Left ventricle myocardium inferior (tissue), 1 donor: ENCODE results near the gene KRT5. TPM values are rescaled to one million over a fixed set of nuclear protein-coding genes. Genes with fewer than 3 reads are reported as not detected.

ENCODE experiments used
- DNase-seq: peaks from one replicate; pipeline ENCODE4 v3.0.0-alpha.2; 2020
- H3K27ac ChIP-seq: fragments of 200-600 bp; replicated peaks from 2 replicates; pipeline ENCODE4 v1.8.0; 2021
- H3K27me3 ChIP-seq: fragments of 200-600 bp; 2 replicates; pipeline ENCODE4 v1.8.0; 2021; ENCODE audit warnings: low read depth
- H3K36me3 ChIP-seq: fragments of 200-600 bp; 2 replicates; pipeline ENCODE4 v1.8.0; 2021
- H3K4me1 ChIP-seq: fragments of 200-600 bp; 2 replicates; pipeline ENCODE4 v1.8.0; 2021
- H3K4me3 ChIP-seq: fragments of 200-600 bp; 2 replicates; pipeline ENCODE4 v1.8.0; 2021; ENCODE audit warnings: mild to moderate bottlenecking, moderate library complexity
- H3K9me3 ChIP-seq: fragments of 200-600 bp; replicated peaks from 2 replicates; pipeline ENCODE4 v1.8.0; 2021
- CTCF ChIP-seq: fragments of 200-600 bp; IDR thresholded peaks from 2 replicates; pipeline ENCODE4 v1.8.0; 2021; ENCODE audit warnings: antibody characterized with exemption, mild to moderate bottlenecking, borderline replicate concordance
- intact Hi-C: fragments of 100-400 bp; cut with micrococcal nuclease; formaldehyde crosslinking; loops from one replicate; pipeline ENCODE4 v1.11.0; 2022
- total RNA-seq: library from RNA; stranded (reverse); fragmentation: NEBNext Ultra II Directional; extraction: Animal tissue kit (Norgen Biotek cat#: 25700); gene quantifications from one replicate; pipeline ENCODE4 v1.2.1, GENCODE V29; 2021
- donor health status: DM: no; HTN: yes; CAD: no; lungs with severe emphysema.

KRT5 gene
- total RNA-seq, 1 donor from 2014 or later = not detected

GRCh38 chr12:52527121-52527800, 7.1 kb upstream of the KRT5 start:
- intact Hi-C loops = no loop called here
- Histone ChIP-seq H3K27me3 (peaks cover 29% of the 10 kb centered on the region), H3K36me3 (no peaks in the 10 kb centered on the region), H3K4me3 (no peak overlapping the region), H3K27ac (no peak overlapping the region), H3K9me3 (no peaks in the 10 kb centered on the region), H3K4me1 (no peaks in the 10 kb centered on the region)
- no peak for DNase-seq
- no peak for TF ChIP-seq CTCF

GRCh38 chr12:52526511-52526951, 6.3 kb upstream of the KRT5 start:
- Histone ChIP-seq H3K36me3 (no peaks in the 10 kb centered on the region), H3K27ac (no peak overlapping the region), H3K9me3 (no peaks in the 10 kb centered on the region), H3K27me3 (peaks cover 29% of the 10 kb centered on the region), H3K4me3 (no peak overlapping the region), H3K4me1 (no peaks in the 10 kb centered on the region)
- TF ChIP-seq CTCF = no peak
- intact Hi-C loops = no loop called here
- DNase-seq = no peak

GRCh38 chr12:52525661-52526499, 5.7 kb upstream of the KRT5 start:
- DNase-seq = no peak
- H3K36me3 ChIP-seq = no peaks in the 10 kb centered on the region
- peaks cover 24% of the 10 kb centered on the region for H3K27me3 ChIP-seq
- intact Hi-C loops = no loop called here
- TF ChIP-seq CTCF = no peak
- H3K27ac ChIP-seq = no peak overlapping the region
- H3K9me3 ChIP-seq = no peaks in the 10 kb centered on the region
- no peaks in the 10 kb centered on the region for H3K4me1 ChIP-seq
- H3K4me3 ChIP-seq = no peak overlapping the region

GRCh38 chr12:52524898-52525591, 4.9 kb upstream of the KRT5 start:
- DNase-seq = no peak
- no peaks in the 10 kb centered on the region for H3K36me3 ChIP-seq
- no peak for TF ChIP-seq CTCF

GRCh38 chr12:52524241-52524897, 4.2 kb upstream of the KRT5 start:
- no peaks in the 10 kb centered on the region for H3K4me1 ChIP-seq
- intact Hi-C loops = no loop called here
- H3K27ac ChIP-seq = no peak overlapping the region
- peaks cover 33% of the 10 kb centered on the region for H3K27me3 ChIP-seq
- no peak overlapping the region for H3K4me3 ChIP-seq
- no peaks in the 10 kb centered on the region for H3K36me3 ChIP-seq
- no peak for TF ChIP-seq CTCF
- no peak for DNase-seq
- H3K9me3 ChIP-seq = no peaks in the 10 kb centered on the region

More at GRCh38 chr12:52524898-52525591, 4.9 kb upstream of the KRT5 start:
- H3K27ac ChIP-seq = no peak overlapping the region
- H3K4me1 ChIP-seq = no peaks in the 10 kb centered on the region
- no peak overlapping the region for H3K4me3 ChIP-seq
- H3K9me3 ChIP-seq = no peaks in the 10 kb centered on the region
- intact Hi-C loops = no loop called here
- H3K27me3 ChIP-seq = peaks cover 26% of the 10 kb centered on the region
